ENCODE measurements around the gene TUBG2. TPM values are rescaled to one million over a fixed set of nuclear protein-coding genes. Genes with fewer than 3 reads are reported as not detected.

TUBG2 gene
- total and polyA plus RNA-seq, 10 of the 15 experiments (the other 5 are each of a cell fraction or from before 2014, with no cell fraction given), result 1.2 to 12.5 (median 8.9) TPM

DNA sequence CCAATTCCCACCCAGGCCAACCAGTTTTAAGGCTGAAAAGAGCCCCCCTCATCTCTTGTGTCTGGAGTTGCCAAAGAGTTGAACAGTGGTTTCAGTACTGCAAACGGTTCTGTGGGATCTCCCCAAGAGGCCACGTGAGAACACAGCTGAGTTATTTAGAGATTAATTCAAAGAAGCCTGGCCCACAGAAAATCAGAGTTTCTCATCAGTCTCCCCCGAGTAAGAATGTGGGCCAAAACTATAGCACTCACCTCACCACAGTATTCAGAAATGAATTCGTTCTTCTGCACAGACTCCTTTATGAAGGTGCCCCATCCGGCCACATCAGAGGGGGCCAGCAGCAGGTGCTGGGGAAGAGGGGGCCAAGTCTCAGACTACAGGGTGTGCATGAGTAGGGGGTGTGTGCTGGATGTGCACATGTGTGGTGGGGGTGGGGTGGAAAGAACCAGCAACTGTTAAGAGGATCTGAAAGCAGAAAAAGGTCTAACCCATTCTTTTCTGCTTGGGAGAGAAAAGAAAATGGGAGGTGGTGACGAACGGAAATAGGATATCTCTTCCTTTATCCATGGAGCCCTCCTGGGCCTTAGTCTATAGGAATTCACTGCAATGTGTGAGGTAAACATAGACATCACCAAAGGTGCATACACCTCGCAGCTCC is 45.9 kb downstream of the TUBG2 start (continued):
- peak; percentile 99 for TF ChIP-seq ZBED1 (IDR thresholded peaks at IDR 0.05; ENCODE audit: borderline replicate concordance)
- no peak for TF ChIP-seq SREBF1 (IDR thresholded peaks at IDR 0.05; ENCODE audit: low read length)
- TF ChIP-seq RAD51 (IDR thresholded peaks at IDR 0.05), result peak; percentile 88
- TF ChIP-seq, protein P1, sequence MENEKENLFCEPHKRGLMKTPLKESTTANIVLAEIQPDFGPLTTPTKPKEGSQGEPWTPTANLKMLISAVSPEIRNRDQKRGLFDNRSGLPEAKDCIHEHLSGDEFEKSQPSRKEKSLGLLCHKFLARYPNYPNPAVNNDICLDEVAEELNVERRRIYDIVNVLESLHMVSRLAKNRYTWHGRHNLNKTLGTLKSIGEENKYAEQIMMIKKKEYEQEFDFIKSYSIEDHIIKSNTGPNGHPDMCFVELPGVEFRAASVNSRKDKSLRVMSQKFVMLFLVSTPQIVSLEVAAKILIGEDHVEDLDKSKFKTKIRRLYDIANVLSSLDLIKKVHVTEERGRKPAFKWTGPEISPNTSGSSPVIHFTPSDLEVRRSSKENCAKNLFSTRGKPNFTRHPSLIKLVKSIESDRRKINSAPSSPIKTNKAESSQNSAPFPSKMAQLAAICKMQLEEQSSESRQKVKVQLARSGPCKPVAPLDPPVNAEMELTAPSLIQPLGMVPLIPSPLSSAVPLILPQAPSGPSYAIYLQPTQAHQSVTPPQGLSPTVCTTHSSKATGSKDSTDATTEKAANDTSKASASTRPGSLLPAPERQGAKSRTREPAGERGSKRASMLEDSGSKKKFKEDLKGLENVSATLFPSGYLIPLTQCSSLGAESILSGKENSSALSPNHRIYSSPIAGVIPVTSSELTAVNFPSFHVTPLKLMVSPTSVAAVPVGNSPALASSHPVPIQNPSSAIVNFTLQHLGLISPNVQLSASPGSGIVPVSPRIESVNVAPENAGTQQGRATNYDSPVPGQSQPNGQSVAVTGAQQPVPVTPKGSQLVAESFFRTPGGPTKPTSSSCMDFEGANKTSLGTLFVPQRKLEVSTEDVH (IDR thresholded peaks at IDR 0.05; ENCODE audit: low read depth, partially characterized antibody), result peak; percentile 61
- no peak for TF ChIP-seq ASH2L (IDR thresholded peaks at IDR 0.05; ENCODE audit: borderline replicate concordance, low read depth)
- no peak for TF ChIP-seq SUPT20H (IDR thresholded peaks at IDR 0.05; ENCODE audit: borderline replicate concordance, control insufficient read depth, low read depth, low read length)
- TF ChIP-seq, protein P2, sequence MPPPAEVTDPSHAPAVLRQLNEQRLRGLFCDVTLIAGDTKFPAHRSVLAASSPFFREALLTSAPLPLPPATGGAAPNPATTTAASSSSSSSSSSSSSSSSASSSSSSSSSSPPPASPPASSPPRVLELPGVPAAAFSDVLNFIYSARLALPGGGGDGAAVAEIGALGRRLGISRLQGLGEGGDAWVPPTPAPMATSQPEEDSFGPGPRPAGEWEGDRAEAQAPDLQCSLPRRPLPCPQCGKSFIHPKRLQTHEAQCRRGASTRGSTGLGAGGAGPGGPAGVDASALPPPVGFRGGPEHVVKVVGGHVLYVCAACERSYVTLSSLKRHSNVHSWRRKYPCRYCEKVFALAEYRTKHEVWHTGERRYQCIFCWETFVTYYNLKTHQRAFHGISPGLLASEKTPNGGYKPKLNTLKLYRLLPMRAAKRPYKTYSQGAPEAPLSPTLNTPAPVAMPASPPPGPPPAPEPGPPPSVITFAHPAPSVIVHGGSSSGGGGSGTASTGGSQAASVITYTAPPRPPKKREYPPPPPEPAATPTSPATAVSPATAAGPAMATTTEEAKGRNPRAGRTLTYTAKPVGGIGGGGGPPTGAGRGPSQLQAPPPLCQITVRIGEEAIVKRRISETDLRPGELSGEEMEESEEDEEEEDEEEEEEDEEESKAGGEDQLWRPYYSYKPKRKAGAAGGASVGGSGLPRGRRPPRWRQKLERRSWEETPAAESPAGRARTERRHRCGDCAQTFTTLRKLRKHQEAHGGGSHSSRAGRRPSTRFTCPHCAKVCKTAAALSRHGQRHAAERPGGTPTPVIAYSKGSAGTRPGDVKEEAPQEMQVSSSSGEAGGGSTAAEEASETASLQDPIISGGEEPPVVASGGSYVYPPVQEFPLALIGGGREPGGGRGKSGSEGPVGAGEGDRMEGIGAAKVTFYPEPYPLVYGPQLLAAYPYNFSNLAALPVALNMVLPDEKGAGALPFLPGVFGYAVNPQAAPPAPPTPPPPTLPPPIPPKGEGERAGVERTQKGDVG (CRISPR knock-in tag; IDR thresholded peaks at IDR 0.05), result no peak
- TF ChIP-seq, protein P3, sequence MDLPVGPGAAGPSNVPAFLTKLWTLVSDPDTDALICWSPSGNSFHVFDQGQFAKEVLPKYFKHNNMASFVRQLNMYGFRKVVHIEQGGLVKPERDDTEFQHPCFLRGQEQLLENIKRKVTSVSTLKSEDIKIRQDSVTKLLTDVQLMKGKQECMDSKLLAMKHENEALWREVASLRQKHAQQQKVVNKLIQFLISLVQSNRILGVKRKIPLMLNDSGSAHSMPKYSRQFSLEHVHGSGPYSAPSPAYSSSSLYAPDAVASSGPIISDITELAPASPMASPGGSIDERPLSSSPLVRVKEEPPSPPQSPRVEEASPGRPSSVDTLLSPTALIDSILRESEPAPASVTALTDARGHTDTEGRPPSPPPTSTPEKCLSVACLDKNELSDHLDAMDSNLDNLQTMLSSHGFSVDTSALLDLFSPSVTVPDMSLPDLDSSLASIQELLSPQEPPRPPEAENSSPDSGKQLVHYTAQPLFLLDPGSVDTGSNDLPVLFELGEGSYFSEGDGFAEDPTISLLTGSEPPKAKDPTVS (IDR thresholded peaks at IDR 0.05; ENCODE audit: low read depth, low read length), result no peak
- peak; percentile 81; the same call in 1 of the 2 replicates for TF ChIP-seq GATAD2B (conservative IDR thresholded peaks at IDR 0.05; ENCODE audit: low read depth)
- TF ChIP-seq SRF (IDR thresholded peaks at IDR 0.05; ENCODE audit: low read depth in 2 of 2, low read length in 2 of 2), result 0 out of 4 replicates have a peak, but pooled peaks of 1 of the 2 experiments have one; percentile 19
- TF ChIP-seq, protein P4, sequence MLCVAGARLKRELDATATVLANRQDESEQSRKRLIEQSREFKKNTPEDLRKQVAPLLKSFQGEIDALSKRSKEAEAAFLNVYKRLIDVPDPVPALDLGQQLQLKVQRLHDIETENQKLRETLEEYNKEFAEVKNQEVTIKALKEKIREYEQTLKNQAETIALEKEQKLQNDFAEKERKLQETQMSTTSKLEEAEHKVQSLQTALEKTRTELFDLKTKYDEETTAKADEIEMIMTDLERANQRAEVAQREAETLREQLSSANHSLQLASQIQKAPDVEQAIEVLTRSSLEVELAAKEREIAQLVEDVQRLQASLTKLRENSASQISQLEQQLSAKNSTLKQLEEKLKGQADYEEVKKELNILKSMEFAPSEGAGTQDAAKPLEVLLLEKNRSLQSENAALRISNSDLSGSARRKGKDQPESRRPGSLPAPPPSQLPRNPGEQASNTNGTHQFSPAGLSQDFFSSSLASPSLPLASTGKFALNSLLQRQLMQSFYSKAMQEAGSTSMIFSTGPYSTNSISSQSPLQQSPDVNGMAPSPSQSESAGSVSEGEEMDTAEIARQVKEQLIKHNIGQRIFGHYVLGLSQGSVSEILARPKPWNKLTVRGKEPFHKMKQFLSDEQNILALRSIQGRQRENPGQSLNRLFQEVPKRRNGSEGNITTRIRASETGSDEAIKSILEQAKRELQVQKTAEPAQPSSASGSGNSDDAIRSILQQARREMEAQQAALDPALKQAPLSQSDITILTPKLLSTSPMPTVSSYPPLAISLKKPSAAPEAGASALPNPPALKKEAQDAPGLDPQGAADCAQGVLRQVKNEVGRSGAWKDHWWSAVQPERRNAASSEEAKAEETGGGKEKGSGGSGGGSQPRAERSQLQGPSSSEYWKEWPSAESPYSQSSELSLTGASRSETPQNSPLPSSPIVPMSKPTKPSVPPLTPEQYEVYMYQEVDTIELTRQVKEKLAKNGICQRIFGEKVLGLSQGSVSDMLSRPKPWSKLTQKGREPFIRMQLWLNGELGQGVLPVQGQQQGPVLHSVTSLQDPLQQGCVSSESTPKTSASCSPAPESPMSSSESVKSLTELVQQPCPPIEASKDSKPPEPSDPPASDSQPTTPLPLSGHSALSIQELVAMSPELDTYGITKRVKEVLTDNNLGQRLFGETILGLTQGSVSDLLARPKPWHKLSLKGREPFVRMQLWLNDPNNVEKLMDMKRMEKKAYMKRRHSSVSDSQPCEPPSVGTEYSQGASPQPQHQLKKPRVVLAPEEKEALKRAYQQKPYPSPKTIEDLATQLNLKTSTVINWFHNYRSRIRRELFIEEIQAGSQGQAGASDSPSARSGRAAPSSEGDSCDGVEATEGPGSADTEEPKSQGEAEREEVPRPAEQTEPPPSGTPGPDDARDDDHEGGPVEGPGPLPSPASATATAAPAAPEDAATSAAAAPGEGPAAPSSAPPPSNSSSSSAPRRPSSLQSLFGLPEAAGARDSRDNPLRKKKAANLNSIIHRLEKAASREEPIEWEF (IDR thresholded peaks at IDR 0.05; ENCODE audit: insufficient replicate concordance, low read depth, low read length), result peak; percentile 72
- peak; percentile 97 for TF ChIP-seq BCL11A (IDR thresholded peaks at IDR 0.05; ENCODE audit: low read depth, low read length)
- TF ChIP-seq IKZF2 (IDR thresholded peaks at IDR 0.05), result peak; percentile 94 to 96
- TF ChIP-seq IRF4 (IDR thresholded peaks at IDR 0.05; ENCODE audit: low read depth, low read length), result peak; percentile 95
- TF ChIP-seq BHLHE40 (IDR thresholded peaks at IDR 0.05; ENCODE audit: borderline replicate concordance in 1 of 2, low read depth in 2 of 2, low read length in 1 of 2), result peak; percentile 97
- no peak; the same call in 1 of the 2 replicates for TF ChIP-seq STAT3 (IDR thresholded peaks at IDR 0.05; ENCODE audit: low read depth, low read length)
- TF ChIP-seq SIX5 (IDR thresholded peaks at IDR 0.05; ENCODE audit: low read depth, low read length, severe bottlenecking), result no peak
